ENCODE measurements around the gene PTTG1IP.

PTTG1IP gene

GRCh38 chr21:44894687-44895302, 21.3 kb upstream of the PTTG1IP start:
- no peak for ATAC-seq

- ATAC-seq = no peak
Observed at GRCh38 chr21:44893948-44894656, 20.6 kb upstream of the PTTG1IP start.

DNA sequence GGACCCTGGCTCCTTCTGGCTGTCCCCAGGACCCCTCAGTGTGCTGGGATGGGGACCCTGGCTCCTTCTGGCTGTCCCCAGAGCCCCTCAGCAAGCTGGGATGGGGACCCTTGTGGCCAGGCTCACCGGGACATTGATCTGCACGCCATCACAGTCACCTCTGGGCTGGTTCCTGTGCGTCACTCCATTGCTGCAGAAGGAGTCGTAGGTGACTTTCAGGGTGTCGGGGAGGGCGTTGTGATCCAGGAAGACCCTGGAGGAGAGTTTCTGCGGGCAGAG, 19.7 kb upstream of the PTTG1IP start:
- ATAC-seq = no peak

DNA sequence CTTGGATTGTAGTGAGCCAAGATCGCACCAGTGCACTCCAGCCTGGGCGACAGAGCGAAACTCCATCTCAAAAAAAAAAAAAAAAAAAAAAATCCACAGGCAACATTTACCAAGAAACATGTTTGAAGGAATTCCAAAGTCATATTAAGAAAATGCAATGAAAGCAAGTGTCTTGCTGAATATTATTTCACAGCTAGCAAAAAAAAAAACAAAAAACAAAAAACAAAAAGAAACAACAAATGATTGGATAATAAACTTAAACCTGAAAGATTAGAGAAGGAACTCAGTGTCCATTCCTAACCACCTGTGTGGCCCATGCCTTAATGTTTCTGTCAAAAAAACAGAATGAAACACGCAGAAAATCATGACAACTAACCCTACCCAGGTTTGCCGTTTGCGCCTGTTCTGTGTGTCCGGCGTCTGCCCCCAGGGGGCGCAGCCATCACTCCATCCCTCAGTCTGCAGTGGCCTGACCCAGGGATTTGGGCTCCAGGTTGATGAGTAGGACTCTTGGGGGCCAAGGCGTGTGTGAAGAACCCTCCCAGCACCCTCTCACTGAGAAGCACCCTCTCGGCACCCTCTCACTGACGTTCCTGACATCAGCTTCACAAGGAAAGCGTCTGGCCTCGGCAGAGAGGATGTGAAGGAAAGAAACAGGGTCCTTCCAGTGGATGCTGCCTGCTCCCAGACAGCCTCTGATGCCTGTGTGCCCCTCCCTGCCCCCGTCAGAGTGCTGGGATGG, 19.2 kb upstream of the PTTG1IP start:
- ATAC-seq = peak; percentile 81 to 89

- no peak for ATAC-seq
Observed at GRCh38 chr21:44892095-44892494, 18.6 kb upstream of the PTTG1IP start.

DNA sequence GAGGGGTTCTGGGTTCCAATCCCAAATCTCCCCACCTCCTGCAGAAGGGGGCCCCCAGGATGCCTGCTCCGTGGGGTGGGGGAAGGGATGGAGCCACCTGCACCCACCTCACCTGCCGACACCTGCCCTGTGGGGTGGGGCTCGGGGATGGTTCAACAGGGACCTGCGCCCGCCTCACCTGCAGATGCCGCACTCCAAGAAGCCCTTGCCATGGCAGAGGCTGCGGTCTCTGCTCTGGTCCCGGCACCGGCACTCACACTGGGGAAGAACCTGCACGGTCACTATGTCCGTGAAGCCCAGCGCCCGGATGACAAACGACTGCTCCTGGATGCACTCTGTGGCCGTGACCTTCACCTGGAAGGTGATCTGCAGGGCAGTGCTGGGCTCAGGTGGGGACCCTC, 18.1 kb upstream of the PTTG1IP start:
- ATAC-seq = no peak

GRCh38 chr21:44890961-44891541, 17.6 kb upstream of the PTTG1IP start:
- no peak for ATAC-seq

DNA sequence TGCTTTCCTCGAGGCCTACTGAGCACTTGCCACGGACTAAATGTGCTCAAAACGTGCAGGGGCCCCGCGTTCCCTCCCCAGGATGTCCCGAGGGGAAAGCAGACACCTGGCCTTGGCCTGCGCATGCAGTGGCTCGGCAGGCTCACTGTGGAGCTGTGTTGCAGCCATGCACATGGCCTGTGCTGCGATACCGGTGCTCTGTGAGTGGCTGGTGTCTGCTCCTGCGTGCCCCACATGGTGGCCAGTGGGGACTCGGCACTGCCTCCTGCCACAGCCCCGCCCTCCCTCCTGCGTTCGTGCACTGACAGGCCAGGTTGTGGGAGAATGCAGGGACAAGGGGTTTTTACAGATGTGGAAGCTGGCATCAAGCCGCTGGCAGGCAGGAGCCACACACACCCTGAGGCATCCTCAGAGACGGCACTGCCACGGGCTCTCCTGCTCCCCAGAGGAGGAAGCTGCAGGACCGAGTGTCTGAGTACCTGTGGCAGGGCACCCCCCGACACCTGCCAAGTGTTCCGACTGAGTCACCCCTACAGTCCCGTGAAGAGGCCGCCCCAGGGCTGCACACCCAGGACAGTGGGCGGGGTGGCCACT, 16.9 kb upstream of the PTTG1IP start:
- ATAC-seq = no peak

DNA sequence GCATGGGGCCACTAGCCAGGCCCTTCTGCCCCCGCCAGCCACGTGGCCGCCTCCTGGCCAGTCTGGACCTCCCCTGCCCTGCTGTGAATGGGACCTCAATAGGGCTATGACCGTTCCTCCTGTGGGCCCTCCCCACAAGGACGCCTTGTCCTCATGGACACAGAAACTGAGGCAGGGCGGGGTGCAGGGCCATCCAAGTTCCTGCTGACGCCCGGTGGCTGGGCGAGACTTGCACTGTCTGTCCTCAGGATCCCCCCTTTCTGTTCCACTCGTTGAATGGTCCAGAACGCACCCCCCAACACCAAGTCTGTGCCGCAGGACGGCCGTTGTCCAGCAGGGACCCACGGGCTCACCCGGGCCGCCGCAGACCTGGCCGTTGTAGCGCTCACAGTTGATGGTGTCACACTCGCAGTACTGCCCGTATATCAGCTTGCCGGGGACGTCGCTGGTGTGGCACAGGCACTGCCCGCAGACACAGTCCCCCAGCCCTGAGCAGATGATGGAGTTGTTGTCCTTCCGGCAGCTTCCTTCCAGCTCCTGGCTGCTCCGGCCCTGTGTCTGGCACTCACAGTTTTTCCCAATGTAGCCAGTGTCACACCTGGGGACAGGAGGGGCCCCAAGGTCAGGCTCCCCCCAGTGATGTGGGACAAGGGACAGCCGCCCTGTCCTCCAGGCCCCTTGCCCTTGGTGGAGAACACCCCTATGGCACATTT, 16.3 kb upstream of the PTTG1IP start:
- no peak for ATAC-seq

- ATAC-seq = no peak
Observed at GRCh38 chr21:44888581-44889550, 15.4 kb upstream of the PTTG1IP start.

- no peak for ATAC-seq
Observed at GRCh38 chr21:44887807-44888580, 14.5 kb upstream of the PTTG1IP start.

GRCh38 chr21:44887126-44887806, 13.8 kb upstream of the PTTG1IP start:
- ATAC-seq = no peak

- ATAC-seq = no peak
Observed at GRCh38 chr21:44886113-44887075, 12.9 kb upstream of the PTTG1IP start.

DNA sequence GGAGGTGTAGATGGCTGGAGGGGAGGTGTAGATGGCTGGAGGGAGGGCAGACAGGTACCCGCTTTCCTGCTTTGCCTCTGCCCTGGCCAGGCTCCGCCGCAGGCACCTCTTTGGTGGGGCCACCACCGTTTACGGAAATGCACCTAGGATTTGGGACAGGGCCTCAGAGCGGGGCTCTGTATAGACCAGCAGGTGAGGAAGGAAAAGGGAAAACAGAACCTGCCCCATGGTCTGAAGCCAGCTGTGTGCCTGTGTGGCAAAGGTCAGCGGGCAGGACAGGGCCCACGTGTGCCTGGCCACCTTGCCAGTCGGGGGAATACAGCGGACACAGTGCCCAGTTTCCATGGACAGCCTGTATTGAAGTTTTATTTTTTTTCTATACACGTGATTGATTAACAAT, 12.1 kb upstream of the PTTG1IP start:
- no peak for ATAC-seq

- no peak for ATAC-seq
Observed at GRCh38 chr21:44884097-44884496, 10.6 kb upstream of the PTTG1IP start.

- ATAC-seq = no peak
Observed at GRCh38 chr21:44883250-44883649, 9.8 kb upstream of the PTTG1IP start.

GRCh38 chr21:44881198-44881872, 7.8 kb upstream of the PTTG1IP start:
- peak; percentile 48 to 57 for ATAC-seq

Data from activated CD4-positive, CD25-positive, alpha-beta regulatory T cell treated with anti-CD3 and anti-CD28 coated beads, Interleukin-2, amount 50 U/mL, for 24 hours (primary cell).